ENCODE data around the gene CKB. TPM values are rescaled to one million over a fixed set of nuclear protein-coding genes. Genes with fewer than 3 reads are reported as not detected.

Gene CKB
- total and polyA plus RNA-seq, 9 of the 15 experiments (the other 6 are each of a cell fraction or from before 2014, with no cell fraction given): 23.9 to 692 (median 132) TPM

GRCh38 chr14:103516426-103517173 is 6.0 kb downstream of the CKB start:
- no peak overlapping the region for H3K4me2 ChIP-seq (ENCODE audit: insufficient read depth, low read length)
- H3K9me1 ChIP-seq (ENCODE audit: control insufficient read depth, insufficient read depth, low read length): no peaks in the 10 kb centered on the region
- H3K9me3 ChIP-seq (replicated peaks; ENCODE audit: control insufficient read depth, insufficient read depth, low read depth, low read length): no peaks in the 10 kb centered on the region
- in situ Hi-C loops (cut with MboI): no loop called here
- TF ChIP-seq ZBTB8A (IDR thresholded peaks at IDR 0.05; ENCODE audit: partially characterized antibody): no peak
- TF ChIP-seq DPF2 (IDR thresholded peaks at IDR 0.05): no peak
- no peak for TF ChIP-seq ZNF57 (CRISPR knock-in tag; IDR thresholded peaks at IDR 0.05)
- no peak for TF ChIP-seq ZFP30 (CRISPR knock-in tag; IDR thresholded peaks at IDR 0.05; ENCODE audit: borderline replicate concordance)
- DNase-seq (ENCODE audit: extremely low read depth in 1 of 4, low spot score in 3 of 4) (no peak), ATAC-seq (no peak), FAIRE-seq (no peak)
- intact Hi-C loops (cut with micrococcal nuclease): loop anchor here (5.0 kb wide), 1 partner anchor 46 kb away; the partner anchor contains the start of genes BAG5 and COA8
- H3K79me2 ChIP-seq (ENCODE audit: control insufficient read depth, insufficient read depth, low read length): peaks cover 14% of the 10 kb centered on the region
- BruUV-seq (replicated peaks): no TSS peak
- no peaks in the 10 kb centered on the region for H3K27me3 ChIP-seq (ENCODE audit: control insufficient read depth in 2 of 2, insufficient read depth in 2 of 2, low read length in 2 of 2)
- no peak overlapping the region for H3K9ac ChIP-seq (ENCODE audit: insufficient read depth in 1 of 2, low read depth in 2 of 2, low read length in 2 of 2)
- no peak overlapping the region for H3K4me3 ChIP-seq
- ChIA-PET CTCF (ENCODE audit: low intra/inter-chr PET ratio) (no interaction called here), POLR2A (interaction anchor here (0.8 kb wide), 1 partner anchor 11 kb away, joined by 4 read pairs; no protein-coding TSS in a partner anchor)
- peaks cover 30 to 63% of the 10 kb centered on the region in 2 experiments for H3K4me1 ChIP-seq (replicated peaks in 1 of 2; ENCODE audit: control insufficient read depth in 2 of 2, insufficient read depth in 2 of 2, low read length in 2 of 2)
- H3K36me3 ChIP-seq (ENCODE audit: control insufficient read depth, insufficient read depth, low read length): peaks cover 26% of the 10 kb centered on the region; the same call in 1 of the 3 replicates
- WGBS (ENCODE audit: insufficient coverage, low coverage, missing lambda C conversion rate): 71% methylated on average over 10 of the region's 10 CpGs
- no peak overlapping the region for H3K27ac ChIP-seq (ENCODE audit: extremely low read depth, low read depth, low read length)
- H2AFZ ChIP-seq (ENCODE audit: low read depth, low read length): no peak overlapping the region
- H4K20me1 ChIP-seq (replicated peaks; ENCODE audit: control insufficient read depth, insufficient read depth, low read length): peaks cover 13% of the 10 kb centered on the region; the same call in 1 of the 2 replicates
